Measurements from ENCODE around the gene CYB561.

Gene CYB561

GRCh38 chr17:63445954-63446752, at the start of gene CYB561:
TSS of gene CYB561 (minus strand) at chr17:63446306. CDS start at chr17:63437547, 8,759 bp downstream.
- in situ Hi-C loops (cut with HindIII; ENCODE audit: low sequenced_read_pairs): loop anchor here (25.0 kb wide), 1 partner anchor 141 kb away; no protein-coding TSS in a partner anchor

GRCh38 chr17:63495491-63495890, 49.4 kb upstream of the CYB561 start:
- in situ Hi-C loops (cut with HindIII; ENCODE audit: low sequenced_read_pairs): no loop called here

- in situ Hi-C loops (cut with HindIII; ENCODE audit: low sequenced_read_pairs): loop anchor here (5.0 kb wide), 1 partner anchor 48 kb away; no protein-coding TSS in a partner anchor
Measured at GRCh38 chr17:63494300-63494928, 48.3 kb upstream of the CYB561 start.

- in situ Hi-C loops (cut with HindIII; ENCODE audit: low sequenced_read_pairs): loop anchor here (5.0 kb wide), 1 partner anchor 49 kb away; no protein-coding TSS in a partner anchor
Measured at GRCh38 chr17:63493411-63493810, 47.3 kb upstream of the CYB561 start.

- in situ Hi-C loops (cut with HindIII; ENCODE audit: low sequenced_read_pairs): loop anchor here (5.0 kb wide), 1 partner anchor 49 kb away; no protein-coding TSS in a partner anchor
Measured at GRCh38 chr17:63492940-63493339, 46.8 kb upstream of the CYB561 start.

- in situ Hi-C loops (cut with HindIII; ENCODE audit: low sequenced_read_pairs): loop anchor here (5.0 kb wide), 1 partner anchor 50 kb away; no protein-coding TSS in a partner anchor
Measured at GRCh38 chr17:63491977-63492618, 46.0 kb upstream of the CYB561 start.

- in situ Hi-C loops (cut with HindIII; ENCODE audit: low sequenced_read_pairs): loop anchor here (5.0 kb wide), 1 partner anchor 51 kb away; no protein-coding TSS in a partner anchor
Measured at GRCh38 chr17:63491413-63491812, 45.3 kb upstream of the CYB561 start.

- in situ Hi-C loops (cut with HindIII; ENCODE audit: low sequenced_read_pairs): loop anchor here (5.0 kb wide), 1 partner anchor 51 kb away; no protein-coding TSS in a partner anchor
Measured at GRCh38 chr17:63490858-63491400, 44.8 kb upstream of the CYB561 start.

- in situ Hi-C loops (cut with HindIII; ENCODE audit: low sequenced_read_pairs): loop anchor here (5.0 kb wide), 1 partner anchor 52 kb away; no protein-coding TSS in a partner anchor
Measured at GRCh38 chr17:63490329-63490728, 44.2 kb upstream of the CYB561 start.

GRCh38 chr17:63489291-63489690, 43.2 kb upstream of the CYB561 start:
- in situ Hi-C loops (cut with HindIII; ENCODE audit: low sequenced_read_pairs): no loop called here

GRCh38 chr17:63488851-63489250, 42.7 kb upstream of the CYB561 start:
- in situ Hi-C loops (cut with HindIII; ENCODE audit: low sequenced_read_pairs): no loop called here

- in situ Hi-C loops (cut with HindIII; ENCODE audit: low sequenced_read_pairs): no loop called here
Measured at GRCh38 chr17:63487014-63487339, 40.9 kb upstream of the CYB561 start.

GRCh38 chr17:63486317-63487013, 40.4 kb upstream of the CYB561 start:
- in situ Hi-C loops (cut with HindIII; ENCODE audit: low sequenced_read_pairs): no loop called here

- in situ Hi-C loops (cut with HindIII; ENCODE audit: low sequenced_read_pairs): loop anchor here (5.0 kb wide), 1 partner anchor 57 kb away; no protein-coding TSS in a partner anchor
Measured at GRCh38 chr17:63483655-63484575, 37.8 kb upstream of the CYB561 start.

GRCh38 chr17:63483038-63483437, 36.9 kb upstream of the CYB561 start:
- in situ Hi-C loops (cut with HindIII; ENCODE audit: low sequenced_read_pairs): loop anchor here (5.0 kb wide), 1 partner anchor 56 kb away; no protein-coding TSS in a partner anchor

GRCh38 chr17:63482509-63482908, 36.4 kb upstream of the CYB561 start:
- in situ Hi-C loops (cut with HindIII; ENCODE audit: low sequenced_read_pairs): loop anchor here (5.0 kb wide), 1 partner anchor 55 kb away; no protein-coding TSS in a partner anchor

GRCh38 chr17:63481488-63481870, 35.4 kb upstream of the CYB561 start:
- in situ Hi-C loops (cut with HindIII; ENCODE audit: low sequenced_read_pairs): loop anchor here (5.0 kb wide), 1 partner anchor 54 kb away; no protein-coding TSS in a partner anchor

GRCh38 chr17:63480826-63481487, 34.9 kb upstream of the CYB561 start:
- in situ Hi-C loops (cut with HindIII; ENCODE audit: low sequenced_read_pairs): loop anchor here (5.0 kb wide), 1 partner anchor 54 kb away; no protein-coding TSS in a partner anchor
